ENCODE results near the gene HSD3B2.

The HSD3B2 gene

DNA sequence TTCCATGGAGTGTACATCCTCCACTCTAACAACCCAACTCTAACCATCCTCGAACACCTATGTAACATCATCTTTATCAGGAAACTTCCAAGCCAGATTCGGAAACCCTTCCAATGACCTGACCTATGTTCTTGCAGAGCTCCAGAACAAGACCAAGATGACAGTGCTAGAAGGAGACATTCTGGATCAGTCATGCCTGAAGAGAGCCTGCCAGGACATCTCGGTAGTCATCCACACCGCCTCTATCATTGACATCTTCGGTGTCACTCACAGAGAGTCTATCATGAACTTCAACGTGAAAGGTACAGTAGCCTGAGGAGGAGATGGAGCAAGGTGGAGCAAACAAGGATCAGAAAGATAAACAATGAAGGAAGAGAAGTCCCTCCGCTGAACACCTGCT, 56.0 kb downstream of the HSD3B2 start:
- no peak for TF ChIP-seq EZH2 (IDR thresholded peaks at IDR 0.05; ENCODE audit: borderline replicate concordance, low read depth, low read length, severe bottlenecking)
- TF ChIP-seq, protein P1, sequence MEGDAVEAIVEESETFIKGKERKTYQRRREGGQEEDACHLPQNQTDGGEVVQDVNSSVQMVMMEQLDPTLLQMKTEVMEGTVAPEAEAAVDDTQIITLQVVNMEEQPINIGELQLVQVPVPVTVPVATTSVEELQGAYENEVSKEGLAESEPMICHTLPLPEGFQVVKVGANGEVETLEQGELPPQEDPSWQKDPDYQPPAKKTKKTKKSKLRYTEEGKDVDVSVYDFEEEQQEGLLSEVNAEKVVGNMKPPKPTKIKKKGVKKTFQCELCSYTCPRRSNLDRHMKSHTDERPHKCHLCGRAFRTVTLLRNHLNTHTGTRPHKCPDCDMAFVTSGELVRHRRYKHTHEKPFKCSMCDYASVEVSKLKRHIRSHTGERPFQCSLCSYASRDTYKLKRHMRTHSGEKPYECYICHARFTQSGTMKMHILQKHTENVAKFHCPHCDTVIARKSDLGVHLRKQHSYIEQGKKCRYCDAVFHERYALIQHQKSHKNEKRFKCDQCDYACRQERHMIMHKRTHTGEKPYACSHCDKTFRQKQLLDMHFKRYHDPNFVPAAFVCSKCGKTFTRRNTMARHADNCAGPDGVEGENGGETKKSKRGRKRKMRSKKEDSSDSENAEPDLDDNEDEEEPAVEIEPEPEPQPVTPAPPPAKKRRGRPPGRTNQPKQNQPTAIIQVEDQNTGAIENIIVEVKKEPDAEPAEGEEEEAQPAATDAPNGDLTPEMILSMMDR (IDR thresholded peaks at IDR 0.05; ENCODE audit: borderline replicate concordance, extremely low read depth, low read length, poor library complexity, severe bottlenecking), result no peak
- Histone ChIP-seq H3K27ac (ENCODE audit: low read length) (no peak overlapping the region), H3K79me2 (ENCODE audit: insufficient read depth, low read length) (no peaks in the 10 kb centered on the region), H4K20me1 (ENCODE audit: insufficient read depth, low read length) (no peaks in the 10 kb centered on the region; the same call in 1 of the 2 replicates), H3K4me3 (ENCODE audit: low read depth in 1 of 2, low read length in 2 of 2) (no peak overlapping the region), H3K4me2 (ENCODE audit: insufficient read depth, low read length) (no peak overlapping the region), H3K36me3 (ENCODE audit: insufficient read depth, low read length) (no peaks in the 10 kb centered on the region), H3K27me3 (ENCODE audit: insufficient read depth, low read length, poor library complexity) (peaks cover 6% of the 10 kb centered on the region), H2AFZ (ENCODE audit: low read depth, low read length) (no peak overlapping the region), H3K4me1 (ENCODE audit: insufficient read depth, low read length) (no peaks in the 10 kb centered on the region), H3K9ac (ENCODE audit: low read depth, low read length) (no peak overlapping the region), H3K9me3 (ENCODE audit: insufficient read depth, low read length, severe bottlenecking) (no peaks in the 10 kb centered on the region)
- DNase-seq, result no peak
- ATAC-seq (ENCODE audit: insufficient read depth, low read depth), result no peak

DNA sequence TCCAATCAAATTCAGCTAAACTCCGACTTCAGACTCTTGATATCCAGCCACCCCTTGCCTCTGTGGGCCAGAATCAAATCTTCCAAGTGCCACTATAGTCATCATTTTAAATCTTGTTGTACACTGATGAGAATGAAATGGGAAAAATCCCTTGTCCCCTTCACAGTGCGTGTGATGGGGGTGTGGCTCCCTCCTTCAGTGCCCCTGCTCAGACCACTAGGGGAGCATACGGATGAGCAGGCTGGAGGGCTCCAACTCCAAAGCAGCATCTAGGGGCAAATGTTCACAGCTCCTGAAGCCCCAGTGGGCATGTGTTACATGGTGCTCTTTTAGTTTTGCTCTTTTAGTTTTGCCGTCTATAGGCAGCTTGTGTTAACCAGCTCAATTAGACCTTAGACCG, 56.6 kb downstream of the HSD3B2 start:
- no peaks in the 10 kb centered on the region for H3K9me3 ChIP-seq (ENCODE audit: insufficient read depth, low read length, severe bottlenecking)
- no peaks in the 10 kb centered on the region for H3K36me3 ChIP-seq (ENCODE audit: insufficient read depth, low read length)
- TF ChIP-seq EZH2 (IDR thresholded peaks at IDR 0.05; ENCODE audit: borderline replicate concordance, low read depth, low read length, severe bottlenecking), result no peak
- TF ChIP-seq, protein P1 (IDR thresholded peaks at IDR 0.05; ENCODE audit: borderline replicate concordance, extremely low read depth, low read length, poor library complexity, severe bottlenecking), result no peak
- H4K20me1 ChIP-seq (ENCODE audit: insufficient read depth, low read length), result no peaks in the 10 kb centered on the region; the same call in 1 of the 2 replicates
- no peak overlapping the region for H3K4me3 ChIP-seq (ENCODE audit: low read depth in 1 of 2, low read length in 2 of 2)
- ATAC-seq (ENCODE audit: insufficient read depth, low read depth) (no peak), DNase-seq (no peak)
- H2AFZ ChIP-seq (ENCODE audit: low read depth, low read length), result no peak overlapping the region
- H3K4me2 ChIP-seq (ENCODE audit: insufficient read depth, low read length), result no peak overlapping the region
- H3K4me1 ChIP-seq (ENCODE audit: insufficient read depth, low read length), result no peaks in the 10 kb centered on the region
- no peak overlapping the region for H3K27ac ChIP-seq (ENCODE audit: low read length)
- peaks cover 6% of the 10 kb centered on the region for H3K27me3 ChIP-seq (ENCODE audit: insufficient read depth, low read length, poor library complexity)
- no peak overlapping the region for H3K9ac ChIP-seq (ENCODE audit: low read depth, low read length)
- H3K79me2 ChIP-seq (ENCODE audit: insufficient read depth, low read length), result no peaks in the 10 kb centered on the region

DNA sequence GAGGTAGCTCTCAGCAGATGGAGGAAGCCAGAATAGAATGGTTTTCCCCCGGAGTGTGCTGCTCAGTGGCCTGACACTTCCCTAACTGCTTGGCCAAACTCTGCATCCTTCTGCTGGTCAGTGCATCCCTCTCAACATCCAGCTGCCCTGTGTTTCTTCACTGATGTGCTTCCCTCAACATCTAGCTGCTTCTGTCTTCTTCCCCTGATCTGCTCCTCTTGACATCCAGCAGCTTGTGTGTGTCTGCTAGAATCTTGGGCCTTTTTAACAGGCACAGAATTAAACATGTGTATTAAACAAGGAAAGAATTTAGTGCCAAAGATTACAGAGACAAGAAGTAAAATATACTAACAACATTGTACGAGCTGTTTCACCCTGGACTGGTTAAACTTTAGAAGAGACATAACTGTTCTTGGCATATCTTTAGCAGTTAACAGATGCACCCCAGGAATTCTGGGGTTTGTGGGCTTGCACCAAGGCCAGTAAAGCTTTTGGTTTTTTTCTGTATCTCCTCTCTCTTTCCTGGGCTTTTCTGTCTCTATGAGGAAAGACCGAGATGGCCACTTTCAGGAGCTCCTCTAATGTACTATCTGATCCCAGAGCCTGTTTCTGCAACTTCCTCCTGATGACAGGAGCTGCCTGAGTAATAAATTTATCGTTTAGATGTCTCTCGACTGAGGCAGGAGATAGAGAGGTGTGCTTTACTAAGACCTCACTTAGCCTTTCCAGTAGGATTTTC, 57.3 kb downstream of the HSD3B2 start:
- Histone ChIP-seq H3K79me2 (ENCODE audit: insufficient read depth, low read length) (no peaks in the 10 kb centered on the region), H4K20me1 (ENCODE audit: insufficient read depth, low read length) (no peaks in the 10 kb centered on the region; the same call in 1 of the 2 replicates), H3K4me3 (ENCODE audit: low read depth in 1 of 2, low read length in 2 of 2) (no peak overlapping the region), H2AFZ (ENCODE audit: low read depth, low read length) (no peak overlapping the region), H3K9ac (ENCODE audit: low read depth, low read length) (no peak overlapping the region), H3K36me3 (ENCODE audit: insufficient read depth, low read length) (no peaks in the 10 kb centered on the region), H3K4me1 (ENCODE audit: insufficient read depth, low read length) (no peaks in the 10 kb centered on the region), H3K9me3 (ENCODE audit: insufficient read depth, low read length, severe bottlenecking) (no peaks in the 10 kb centered on the region), H3K27me3 (ENCODE audit: insufficient read depth, low read length, poor library complexity) (peaks cover 6% of the 10 kb centered on the region), H3K27ac (ENCODE audit: low read length) (no peak overlapping the region), H3K4me2 (ENCODE audit: insufficient read depth, low read length) (no peak overlapping the region)
- no peak for DNase-seq
- TF ChIP-seq EZH2 (IDR thresholded peaks at IDR 0.05; ENCODE audit: borderline replicate concordance, low read depth, low read length, severe bottlenecking), result no peak
- ATAC-seq (ENCODE audit: insufficient read depth, low read depth), result no peak

Data from DND-41 (cell line).